GM21723 (cell line): ENCODE data around the gene OR10G2.
"Not testable (repeated sequence)": the region's sequence is repeated elsewhere in the genome, so short reads cannot be mapped to it uniquely, and the experiment has no call there.

Experiments used
- ATAC-seq: cut with Tn5 transposase; IDR thresholded peaks from one replicate; pipeline ENCODE4 v1.9.1; 2021; ENCODE audit warnings: mild to moderate bottlenecking, moderate library complexity; ENCODE audit not compliant: unreplicated experiment

Gene OR10G2, protein sequence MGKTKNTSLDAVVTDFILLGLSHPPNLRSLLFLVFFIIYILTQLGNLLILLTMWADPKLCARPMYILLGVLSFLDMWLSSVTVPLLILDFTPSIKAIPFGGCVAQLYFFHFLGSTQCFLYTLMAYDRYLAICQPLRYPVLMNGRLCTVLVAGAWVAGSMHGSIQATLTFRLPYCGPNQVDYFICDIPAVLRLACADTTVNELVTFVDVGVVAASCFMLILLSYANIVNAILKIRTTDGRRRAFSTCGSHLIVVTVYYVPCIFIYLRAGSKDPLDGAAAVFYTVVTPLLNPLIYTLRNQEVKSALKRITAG

DNA sequence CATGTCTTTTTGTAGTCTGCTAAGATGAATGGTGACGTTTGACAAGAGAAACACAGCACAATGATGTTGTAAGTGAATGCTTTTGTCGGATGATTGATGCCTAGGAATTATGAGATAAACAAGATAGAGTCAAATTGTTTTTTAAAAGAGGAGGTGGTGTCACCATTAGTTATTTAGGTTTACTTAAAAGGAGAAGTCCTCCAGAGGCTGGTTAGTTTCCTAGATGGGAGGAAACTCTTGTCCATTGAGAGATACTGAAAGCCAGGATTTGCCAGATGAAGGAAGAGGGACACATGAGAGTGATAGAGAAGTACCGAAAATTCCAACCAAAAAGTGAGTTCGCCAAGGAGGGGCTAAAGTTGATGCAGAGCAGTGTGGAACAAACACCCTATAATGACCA is at the start of gene OR10G2:
OR10G2 (minus strand) TSS at position 101 of the 400 bp plus-strand sequence; CDS start at position 3, 98 bp downstream.
- no peak for ATAC-seq

DNA sequence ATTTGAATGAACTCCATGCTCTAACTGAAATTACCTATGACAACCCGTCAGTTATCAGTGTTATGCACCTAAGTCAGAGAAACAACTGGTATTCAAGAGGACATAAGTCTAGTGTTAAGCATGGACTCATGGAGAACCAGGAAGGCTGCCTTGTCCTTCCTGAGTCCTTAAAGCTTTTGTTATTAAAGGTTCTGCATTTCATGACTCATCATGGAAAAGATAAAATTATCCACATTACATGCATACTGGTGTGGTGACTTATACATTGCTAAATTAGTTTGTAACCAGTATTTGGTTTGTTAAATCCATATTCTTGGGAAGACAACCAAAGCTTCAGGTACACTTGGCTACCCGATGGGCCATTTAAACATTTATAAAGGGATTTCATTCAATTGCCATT is 45.3 kb upstream of the OR10G2 start:
- ATAC-seq, result no peak

DNA sequence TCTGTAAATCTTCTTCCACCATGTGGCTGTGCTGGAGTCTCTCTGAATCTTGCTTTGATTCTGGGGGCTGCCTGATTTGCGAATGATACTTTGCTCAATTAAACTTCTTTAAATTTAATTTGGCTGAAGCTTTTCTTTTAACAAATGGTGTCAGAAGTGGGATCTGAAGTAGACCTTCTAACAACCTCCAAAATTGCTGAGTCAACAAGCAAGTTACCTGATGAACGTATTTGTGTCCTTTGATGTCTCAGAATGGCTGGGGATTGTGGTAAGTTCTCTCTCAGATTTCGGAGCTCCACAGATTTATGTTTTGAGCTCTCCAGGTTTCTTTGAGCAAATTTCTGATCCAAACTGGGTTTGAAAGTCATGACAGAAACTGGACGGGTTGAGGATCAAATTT is 40.8 kb upstream of the OR10G2 start:
- ATAC-seq, result no peak

DNA sequence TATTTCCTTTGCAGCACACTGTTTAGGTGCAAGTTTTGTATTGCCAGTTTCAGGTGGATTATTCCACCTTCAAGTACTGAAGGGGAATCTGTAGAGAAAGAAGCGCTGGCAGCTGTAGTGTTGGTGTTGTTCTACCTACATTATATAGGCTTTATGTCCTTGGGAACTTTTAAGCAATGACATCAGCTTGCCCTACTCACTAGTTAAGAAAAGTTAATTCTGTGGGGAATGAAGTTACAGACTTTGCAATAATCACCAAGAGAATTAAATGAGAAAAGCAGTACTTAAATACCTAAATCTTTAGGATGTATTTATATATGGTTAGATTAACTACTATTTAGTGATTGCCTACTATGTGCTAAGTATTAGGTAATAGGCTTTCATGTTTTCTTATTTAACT is 39.0 kb upstream of the OR10G2 start, which contains the start of gene OR4E1:
OR4E1 (minus strand) TSS at position 101 of the 400 bp plus-strand sequence. CDS start 2,883 bp downstream, outside the sequence.
- ATAC-seq, result no peak

DNA sequence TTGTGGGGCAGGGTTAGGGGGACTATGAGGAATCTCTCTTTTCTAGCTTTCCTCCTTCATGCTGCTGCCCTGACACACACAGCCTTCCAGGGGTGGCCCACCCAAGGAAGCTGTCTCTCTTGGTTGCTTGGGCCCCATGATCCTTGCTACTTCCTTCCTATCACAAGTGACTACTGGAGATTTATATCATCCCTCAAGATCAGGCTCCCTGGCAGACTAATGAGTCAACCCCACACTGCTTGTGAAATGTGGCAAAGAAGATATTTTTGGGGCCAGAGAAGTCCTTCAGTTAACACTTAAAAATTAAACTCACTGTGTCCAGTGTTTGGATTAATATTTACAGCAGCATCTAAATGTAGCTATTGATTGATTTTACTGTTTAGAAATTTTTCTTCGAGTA is 37.4 kb upstream of the OR10G2 start:
- ATAC-seq, result no peak

DNA sequence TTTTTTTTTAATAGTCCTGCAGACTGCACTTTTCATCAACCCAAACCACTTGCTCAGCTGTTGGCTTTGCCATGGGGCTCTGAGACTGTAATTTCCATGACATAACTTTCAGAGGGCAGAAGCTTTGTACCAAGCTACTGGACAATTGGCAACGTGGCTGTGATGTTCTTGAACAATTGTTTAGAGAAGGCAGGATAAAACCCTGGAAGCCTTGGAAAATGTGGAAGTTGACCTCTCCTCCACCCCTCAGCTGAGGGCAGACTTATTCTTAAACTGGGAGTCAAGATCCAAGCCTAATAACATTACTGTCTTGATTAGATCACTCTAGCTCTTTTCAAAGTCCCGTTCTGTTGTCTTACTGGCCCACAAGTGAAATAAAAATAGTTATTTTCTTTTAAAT is 36.6 kb upstream of the OR10G2 start:
- no peak for ATAC-seq

DNA sequence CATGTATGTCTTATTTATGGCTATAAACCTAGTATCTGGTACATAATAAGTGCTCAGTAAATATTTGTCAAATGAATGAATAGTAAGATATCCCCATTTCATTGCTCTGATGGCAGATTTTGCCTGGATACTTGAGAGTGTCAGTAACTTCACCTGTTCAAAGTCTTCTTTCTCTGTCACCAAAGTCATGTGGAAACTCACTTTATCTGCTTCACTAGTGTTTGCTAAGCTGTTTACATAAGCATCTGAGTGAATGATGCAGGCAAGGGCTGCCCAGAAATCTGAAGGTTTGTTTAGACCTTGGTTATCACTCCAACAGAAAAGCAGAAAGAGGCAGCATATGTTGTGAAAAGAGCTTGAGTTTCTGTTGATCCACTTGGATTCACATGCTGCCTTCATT is 34.5 kb upstream of the OR10G2 start:
- ATAC-seq, result no peak

DNA sequence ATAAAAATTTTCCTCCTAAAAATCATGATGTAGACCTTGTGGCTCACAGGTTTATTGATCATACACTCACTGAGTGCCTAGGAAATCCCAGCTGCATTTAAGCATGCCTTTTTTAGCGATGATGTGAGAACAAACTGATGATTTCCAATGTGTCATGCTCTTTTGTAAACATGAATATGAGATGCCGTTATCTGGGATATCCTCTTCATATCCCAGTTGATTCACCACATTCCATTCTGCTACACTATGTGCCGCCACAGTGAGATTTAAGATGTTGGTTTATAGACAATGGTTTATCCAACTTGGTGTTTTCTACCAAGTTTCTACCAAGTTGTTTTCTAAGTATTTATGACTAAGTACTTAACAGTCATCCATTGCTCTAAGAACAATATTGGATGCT is 33.6 kb upstream of the OR10G2 start:
- no peak for ATAC-seq

DNA sequence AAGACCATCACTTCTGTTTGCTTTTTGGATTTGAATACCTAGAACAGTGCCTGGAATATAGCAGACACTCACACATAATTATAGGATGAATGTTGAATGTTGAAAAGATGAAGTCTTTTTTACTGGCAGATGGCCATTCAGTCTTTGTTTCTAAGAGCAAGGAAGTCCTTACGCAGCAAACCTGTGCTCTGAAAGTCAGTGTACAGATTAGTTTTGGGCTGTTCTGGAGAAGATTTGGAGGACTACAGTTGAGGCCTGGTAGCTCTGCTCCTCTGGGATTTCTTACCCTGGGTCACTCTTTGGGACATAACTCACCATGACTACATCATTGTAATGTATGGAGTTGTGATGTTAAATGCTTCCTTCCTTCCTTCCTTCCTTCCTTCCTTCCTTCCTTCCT is 22.2 kb upstream of the OR10G2 start:
- ATAC-seq, result no peak

DNA sequence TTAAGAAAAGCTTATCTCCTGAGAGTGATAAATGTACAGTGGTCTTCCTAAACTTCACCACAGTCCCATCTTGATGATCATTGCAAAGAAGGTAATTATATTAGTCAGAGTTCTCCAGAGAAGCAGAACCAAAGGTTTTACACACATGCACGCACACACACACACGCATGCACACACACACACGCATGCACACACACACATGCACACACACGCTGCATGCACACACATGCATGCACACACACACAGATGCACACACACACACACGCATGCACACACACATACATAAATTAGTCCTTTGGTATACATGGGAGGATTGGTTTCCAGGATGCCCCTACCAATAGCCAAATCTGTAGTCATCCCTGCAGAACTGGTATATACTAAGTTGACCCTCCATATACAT is 19.5 kb upstream of the OR10G2 start:
- ATAC-seq, result no peak

DNA sequence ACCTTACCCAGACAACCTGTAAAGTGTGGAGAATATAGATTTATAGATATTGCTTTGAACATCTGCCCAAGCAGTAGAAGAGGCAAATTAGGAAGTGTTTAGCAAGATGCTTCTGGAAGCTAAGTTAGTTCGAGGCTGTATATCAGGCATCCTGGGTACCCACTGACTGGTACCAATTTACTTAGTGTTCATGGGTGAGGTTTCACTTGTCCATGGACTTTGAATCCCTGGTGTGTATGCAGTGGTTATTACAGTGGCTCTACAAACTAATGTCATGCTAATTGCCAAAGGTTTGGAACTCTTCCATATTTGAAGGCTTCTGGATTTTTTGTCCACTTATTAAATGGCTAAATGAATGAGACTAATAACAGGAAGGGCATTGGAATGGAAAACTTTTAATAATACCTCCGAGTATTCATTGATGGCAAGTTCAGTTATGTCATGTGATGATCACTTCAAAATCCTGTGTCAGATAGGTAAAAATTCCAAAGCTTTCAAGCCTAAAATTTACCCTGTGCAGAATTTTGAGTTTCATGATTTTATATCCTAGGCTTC is 18.7 kb upstream of the OR10G2 start, which contains the start of gene OR4E2:
OR4E2 (plus strand) TSS at position 505 of the 555 bp plus-strand sequence. CDS start 11,248 bp downstream, outside the sequence.
- no peak for ATAC-seq

DNA sequence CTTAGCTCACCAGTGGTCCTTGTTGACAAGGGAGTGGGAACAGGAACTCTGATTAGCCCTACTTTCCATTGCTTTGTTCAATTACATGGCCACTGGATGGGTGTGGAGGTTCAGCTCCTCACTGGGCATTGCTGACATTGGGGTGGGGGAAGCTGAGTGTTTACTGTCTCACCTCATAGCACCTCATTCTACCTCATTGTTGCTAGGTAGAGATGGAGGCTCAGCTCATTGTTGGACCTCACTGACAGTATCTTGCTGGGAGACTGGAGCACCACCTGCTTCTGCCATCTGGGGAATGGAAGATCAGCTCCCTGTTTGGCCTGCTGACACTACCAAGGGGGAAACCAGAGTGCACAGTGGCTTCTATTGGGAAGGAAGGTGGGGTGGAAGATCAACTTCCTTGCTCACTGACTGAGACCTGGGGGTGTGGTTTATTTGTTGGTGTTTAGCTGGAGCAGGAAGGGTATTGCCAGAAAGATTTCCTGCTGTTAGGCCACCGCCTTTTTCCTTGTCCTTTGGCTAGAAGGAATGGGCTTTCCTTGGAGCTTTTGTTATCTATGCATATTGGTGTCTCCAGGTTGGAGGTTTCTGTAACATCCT is 17.6 kb upstream of the OR10G2 start:
- ATAC-seq, result no peak

DNA sequence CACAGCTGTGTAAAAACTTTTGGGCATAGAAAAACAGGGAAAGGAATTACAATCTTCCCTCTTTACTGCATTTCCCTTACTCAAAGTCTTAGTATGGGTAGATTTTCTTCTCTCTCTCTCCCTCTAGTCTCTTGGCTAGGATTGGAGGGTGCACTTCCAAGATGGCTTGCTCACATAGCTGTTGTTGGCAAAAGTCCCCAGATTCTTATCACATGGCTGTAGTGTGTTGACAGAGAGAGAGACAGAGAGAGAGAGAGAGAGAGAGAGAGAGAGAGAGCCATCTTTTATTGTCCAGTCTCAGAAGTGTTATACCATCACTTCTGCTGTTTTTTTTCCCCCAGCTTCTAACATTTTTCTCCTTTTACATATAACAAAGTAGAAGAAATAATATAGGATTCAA is 12.6 kb upstream of the OR10G2 start:
- no peak for ATAC-seq

DNA sequence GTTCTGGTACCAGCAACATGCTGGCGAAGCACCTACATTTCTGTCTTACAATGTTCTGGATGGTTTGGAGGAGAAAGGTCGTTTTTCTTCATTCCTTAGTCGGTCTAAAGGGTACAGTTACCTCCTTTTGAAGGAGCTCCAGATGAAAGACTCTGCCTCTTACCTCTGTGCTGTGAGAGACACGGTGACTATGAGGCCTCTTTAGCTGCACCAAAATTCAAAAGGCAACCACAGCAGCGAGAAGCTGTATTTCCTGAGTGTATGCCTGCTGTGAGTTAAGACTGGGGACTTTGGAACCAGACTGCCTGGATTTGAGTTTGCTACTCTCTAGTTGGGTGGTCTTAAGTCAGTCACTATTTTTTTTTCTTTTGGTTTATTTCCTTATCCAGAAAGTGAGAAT is 8.7 kb upstream of the OR10G2 start:
- ATAC-seq, result no peak

DNA sequence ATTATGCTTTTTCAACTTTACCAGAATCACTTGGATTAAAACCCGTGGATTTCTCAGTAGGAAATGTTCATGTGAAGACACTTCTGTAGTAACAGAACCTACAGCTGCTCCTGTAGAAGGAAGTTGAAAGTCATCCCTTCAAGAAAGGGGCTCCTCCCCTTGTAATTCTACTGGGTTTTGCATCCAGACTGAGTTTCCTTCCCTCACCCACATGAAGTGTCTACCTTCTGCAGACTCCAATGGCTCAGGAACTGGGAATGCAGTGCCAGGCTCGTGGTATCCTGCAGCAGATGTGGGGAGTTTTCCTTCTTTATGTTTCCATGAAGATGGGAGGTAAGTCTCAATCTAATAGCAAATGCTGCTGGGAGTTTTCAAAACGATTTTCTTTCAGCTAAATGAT is 7.9 kb upstream of the OR10G2 start:
- ATAC-seq, result no peak

DNA sequence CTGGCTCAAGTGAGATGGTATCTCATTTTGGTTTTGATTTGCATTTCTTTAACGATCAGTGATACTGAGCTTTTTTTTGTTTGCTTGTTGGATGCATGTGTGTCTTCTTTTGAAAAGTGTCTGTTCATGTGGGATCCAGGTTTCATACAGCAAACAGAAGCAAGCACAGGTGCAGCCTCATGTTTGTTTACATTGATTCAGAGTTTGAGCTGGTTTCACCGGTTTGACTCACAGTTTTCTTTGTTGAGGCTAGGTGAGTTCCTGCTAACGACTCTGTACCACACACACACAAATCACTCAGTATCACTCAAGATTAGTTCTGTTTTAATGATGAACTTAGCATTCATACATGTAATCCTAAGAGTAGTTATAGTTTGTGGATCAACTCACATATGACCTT is 3.7 kb downstream of the OR10G2 start:
- ATAC-seq, result no peak

DNA sequence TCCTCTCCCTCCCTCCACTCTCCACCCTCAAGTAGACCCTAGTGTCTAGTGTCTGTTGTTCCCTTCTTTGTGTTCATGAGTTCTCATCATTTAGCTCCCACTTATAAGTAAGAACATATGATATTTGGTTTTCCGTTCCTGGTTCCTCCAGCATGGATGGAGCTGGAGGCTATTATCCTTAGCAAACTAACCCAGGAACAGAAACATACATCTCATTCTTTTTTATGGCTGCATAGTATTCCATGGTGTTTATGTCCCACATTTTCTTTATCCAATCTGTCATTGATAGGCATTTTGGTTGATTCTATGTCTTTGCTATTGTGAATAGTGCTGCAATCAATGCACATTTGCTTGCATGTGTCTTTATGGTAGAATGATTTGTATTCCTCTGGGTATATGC is 4.2 kb downstream of the OR10G2 start:
- ATAC-seq, result not testable (repeated sequence)

DNA sequence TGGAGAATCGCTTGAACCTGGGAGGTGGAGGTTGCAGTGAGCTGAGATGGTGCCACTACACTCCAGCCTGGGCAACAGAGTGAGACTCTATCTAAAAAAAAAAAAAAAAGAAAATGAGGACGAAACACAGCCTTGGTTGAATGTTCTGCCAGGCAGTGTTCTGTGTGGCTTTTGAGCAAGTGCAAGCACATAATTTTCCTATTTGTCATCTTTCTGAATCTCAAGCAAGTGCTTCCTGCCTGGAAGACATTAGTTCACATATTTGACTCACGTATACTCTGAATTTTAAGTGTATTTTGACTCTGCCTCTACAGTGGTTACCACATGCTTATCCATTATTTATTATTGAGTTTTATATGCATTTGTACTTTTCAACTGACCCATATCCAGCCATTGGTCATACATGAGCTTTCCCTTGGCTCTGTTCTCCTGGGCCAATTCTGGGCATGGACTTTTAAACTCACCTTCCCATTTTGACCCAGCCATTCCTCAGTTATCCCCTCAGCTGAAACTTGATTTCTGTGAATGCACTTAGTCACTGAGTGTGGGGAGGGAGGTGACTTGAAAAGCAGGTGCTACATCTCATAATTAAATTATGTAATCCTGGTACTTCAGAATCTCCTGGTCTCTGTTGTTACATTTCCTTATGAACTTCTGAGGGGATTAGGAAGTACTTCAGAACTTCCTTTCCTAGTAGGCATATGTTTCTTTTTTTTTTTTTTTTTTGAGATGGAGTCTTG is 8.1 kb downstream of the OR10G2 start:
- ATAC-seq, result no peak

DNA sequence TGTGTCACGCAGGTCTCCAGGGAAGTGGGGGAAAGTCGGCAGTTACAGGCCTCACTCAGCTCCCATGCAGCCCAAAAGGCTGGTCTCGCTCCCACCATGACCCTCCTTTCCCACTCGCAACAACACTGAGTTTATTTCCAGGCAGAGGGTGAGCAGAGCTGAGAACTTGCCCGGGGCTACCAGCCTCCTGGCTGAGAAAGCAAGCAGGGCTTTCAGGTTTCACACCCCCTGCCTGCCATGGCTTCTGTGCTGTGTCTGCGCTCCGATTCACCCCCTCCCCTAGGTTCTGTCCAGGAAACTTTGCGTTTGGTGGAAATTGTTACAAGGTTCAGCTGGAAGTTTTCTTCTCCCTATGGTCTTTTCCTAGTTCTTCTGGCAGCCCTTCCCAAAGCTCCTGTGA is 17.1 kb downstream of the OR10G2 start:
- no peak for ATAC-seq

DNA sequence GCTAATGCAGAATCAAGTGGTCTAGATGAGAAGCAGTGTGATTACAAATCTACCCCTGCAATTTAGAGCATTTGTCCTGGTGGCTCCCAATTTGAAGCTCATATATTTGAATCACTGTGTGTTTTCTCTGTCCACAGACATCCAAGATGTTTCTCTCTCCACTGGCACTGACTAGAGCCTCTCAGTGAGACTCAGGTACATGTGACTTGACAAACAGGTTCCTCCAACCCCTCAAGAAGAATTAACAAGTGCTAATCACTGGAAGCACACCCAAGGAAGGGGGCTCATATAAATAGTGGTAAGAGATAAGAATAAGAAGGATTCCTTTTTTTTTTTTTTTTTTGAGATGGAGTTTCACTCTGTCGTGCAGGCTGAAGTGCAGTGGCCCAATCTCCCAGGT is 20.5 kb downstream of the OR10G2 start:
- ATAC-seq, result no peak

DNA sequence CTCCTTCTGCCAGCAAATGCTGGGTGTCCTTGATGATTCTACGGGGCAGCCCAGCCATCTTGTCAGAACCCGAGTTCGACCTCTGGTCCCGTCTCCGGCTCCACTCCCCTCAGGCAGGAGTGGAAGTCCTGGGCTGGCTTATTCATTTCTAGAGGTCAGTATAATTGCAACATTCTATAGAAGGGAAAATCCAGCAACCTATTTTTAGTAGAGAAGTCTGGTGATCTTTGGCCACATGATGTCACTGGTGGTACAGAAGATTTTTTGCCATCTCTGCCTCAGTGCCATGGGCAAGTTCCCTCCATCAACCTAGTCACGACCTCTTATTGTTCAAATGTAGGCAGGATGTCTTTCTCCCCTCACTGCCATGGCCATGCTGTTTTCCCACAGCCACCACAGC is 22.4 kb downstream of the OR10G2 start:
- ATAC-seq, result no peak

DNA sequence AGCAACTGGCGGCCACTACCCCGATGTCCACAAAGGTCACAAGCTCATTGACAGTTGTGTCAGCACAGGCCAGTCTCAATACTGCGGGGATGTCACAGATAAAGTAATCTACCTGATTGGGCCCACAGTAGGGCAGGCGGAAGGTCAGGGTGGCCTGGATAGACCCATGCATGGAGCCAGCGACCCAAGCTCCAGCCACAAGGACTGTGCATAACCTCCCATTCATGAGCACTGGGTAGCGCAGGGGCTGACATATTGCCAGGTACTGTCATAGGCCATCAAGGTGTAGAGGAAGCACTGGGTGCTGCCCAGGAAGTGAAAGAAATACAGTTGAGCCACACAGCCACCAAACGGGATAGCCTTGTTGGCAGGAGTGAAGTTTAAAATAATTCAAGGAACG is 32.6 kb downstream of the OR10G2 start:
- ATAC-seq, result not testable (repeated sequence)
